Measurements from ENCODE around the gene PARN.
A peak's percentile ranks its signal among the peaks of the same experiment; 100 is the strongest.

PARN gene

DNA sequence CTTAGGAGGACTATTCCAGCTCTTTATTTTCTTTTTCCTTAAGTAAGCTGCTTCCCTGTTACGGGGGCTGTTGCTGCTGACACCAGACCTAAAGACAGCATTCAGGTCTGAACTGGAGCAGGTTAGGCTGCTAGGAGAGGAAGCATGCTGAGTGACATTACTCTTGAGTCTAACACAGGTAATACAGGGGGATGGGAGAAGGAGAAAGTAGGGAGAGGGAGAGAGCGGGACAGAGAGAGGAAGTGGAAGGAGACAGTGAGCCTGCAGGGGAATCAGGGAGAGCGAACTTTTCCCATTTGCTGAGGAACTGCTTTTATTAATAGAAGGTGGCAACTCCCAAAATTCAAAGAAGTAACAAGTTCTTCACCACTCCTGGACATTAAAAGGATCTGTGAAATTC, 130.9 kb downstream of the PARN start:
- no peak for DNase-seq (ENCODE audit: low read depth)

DNA sequence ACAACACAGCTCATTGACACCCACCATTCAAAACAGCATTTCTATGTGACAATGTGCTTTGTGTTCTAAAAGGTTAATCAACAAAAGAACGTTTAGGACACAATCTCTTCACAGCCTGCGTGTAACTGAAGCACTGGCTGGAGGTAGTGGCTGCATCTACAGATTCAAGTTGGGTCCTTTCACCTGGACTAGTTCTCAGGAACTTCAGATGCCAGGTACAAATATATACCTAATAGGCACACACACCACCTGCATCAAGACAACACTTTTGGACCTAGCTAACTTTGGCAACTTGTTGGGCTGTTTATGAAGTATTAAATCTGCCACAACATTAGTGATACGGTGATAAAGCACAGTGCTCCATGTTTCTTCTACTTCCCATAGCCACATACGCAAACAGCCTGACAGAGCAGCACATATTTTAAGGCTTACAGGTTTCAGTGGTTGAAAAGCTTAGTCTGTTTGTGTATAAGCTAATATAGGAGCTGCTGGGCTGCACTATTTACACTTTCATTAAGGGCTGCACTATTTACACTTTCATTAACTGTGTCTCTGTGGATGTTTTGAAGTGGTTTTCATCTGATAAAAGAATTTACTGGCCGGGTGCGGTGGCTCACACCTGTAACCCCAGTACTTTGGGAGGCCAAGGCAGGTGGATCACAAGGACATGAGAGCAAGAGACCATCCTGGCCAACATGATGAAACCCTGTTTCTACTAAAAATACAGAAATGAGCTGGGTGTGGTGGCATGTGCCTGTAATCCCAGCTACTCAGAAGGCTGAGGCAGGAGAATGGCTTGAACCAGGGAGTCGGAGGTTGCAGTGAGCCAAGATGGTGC, 132.6 kb downstream of the PARN start:
- DNase-seq (ENCODE audit: low read depth), result no peak

- no peak for DNase-seq (ENCODE audit: low read depth)
Observed at GRCh38 chr16:14496786-14497185, 133.3 kb downstream of the PARN start.

- no peak for DNase-seq (ENCODE audit: low read depth)
Observed at GRCh38 chr16:14496047-14496770, 133.9 kb downstream of the PARN start.

GRCh38 chr16:14495213-14496046, 134.6 kb downstream of the PARN start:
- no peak for DNase-seq (ENCODE audit: low read depth)

GRCh38 chr16:14494396-14494966, 135.6 kb downstream of the PARN start:
- no peak for DNase-seq (ENCODE audit: low read depth)

GRCh38 chr16:14493791-14494190, 136.3 kb downstream of the PARN start:
- no peak for DNase-seq (ENCODE audit: low read depth)

GRCh38 chr16:14492614-14493013, 137.4 kb downstream of the PARN start:
- DNase-seq (ENCODE audit: low read depth), result no peak

DNA sequence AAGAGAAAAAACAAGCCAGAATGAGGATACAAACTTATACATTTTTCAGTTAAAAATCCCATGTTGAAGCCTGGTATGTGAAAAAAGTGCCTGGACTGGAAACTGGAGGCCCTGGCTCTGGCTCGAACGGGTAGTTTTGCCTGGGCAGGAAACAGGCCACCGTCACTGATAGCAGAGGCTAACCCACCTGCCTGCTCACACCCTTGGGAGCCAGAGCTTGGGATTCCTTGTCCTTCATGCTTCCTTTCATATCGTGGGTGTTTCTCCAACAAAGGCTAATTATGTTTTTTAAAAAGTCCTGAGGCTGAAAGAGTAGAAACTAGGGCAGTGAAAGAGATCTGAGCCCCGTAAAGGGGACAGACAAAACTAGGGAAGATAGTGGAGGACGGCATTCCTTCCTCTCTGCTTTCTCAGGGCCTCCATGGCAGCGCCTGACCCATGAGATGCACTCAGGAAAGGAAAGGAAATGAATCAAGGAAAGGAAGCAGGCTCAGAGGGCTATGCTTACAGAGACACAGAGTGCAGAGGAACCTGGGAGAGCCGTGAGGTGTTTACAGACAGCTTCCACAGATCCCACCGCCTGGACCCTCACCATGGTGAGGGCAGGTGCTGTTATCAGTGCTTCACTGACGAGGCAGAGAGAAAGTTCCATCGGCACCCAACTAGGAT, 138.1 kb downstream of the PARN start:
- DNase-seq (ENCODE audit: low read depth), result no peak

DNA sequence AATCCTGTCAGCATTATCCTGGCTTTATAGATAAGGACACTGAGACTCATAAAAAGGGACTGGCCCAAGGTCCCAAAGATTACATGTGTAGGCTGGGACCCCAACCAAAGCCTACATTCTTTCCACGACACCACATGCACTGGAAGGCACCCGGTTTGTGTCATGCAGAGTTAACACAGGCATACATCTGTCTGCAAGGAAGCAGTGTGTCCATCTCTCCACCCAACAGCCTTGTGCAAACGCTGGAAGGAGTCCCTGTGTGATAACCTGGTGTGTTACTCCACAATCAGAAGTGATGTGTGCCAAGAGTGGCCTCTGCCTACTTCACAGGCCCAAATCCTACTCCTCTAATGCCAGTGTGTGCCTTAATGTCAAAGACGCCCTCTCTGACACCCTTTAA, 139.8 kb downstream of the PARN start:
- no peak for DNase-seq (ENCODE audit: low read depth)

DNA sequence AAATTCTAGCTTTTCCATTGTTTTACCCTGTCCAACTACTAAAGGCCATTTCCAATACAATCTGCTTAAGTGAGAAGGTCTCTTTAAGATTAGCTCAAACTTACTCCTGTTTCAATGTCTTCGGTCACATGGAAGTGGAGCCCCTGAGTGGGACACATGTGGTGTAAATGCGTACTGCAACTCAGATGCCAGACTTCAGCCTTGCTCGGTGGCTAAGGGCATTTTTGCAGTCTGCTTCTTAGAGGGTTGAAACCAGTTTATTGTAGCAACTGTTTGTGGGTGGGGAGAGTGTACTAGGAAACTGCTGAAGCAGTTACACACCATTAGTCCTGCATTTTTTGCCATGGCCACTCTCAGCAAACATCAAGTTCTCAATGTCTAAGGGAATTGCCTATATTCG, 140.6 kb downstream of the PARN start:
- DNase-seq (ENCODE audit: low read depth), result no peak

DNA sequence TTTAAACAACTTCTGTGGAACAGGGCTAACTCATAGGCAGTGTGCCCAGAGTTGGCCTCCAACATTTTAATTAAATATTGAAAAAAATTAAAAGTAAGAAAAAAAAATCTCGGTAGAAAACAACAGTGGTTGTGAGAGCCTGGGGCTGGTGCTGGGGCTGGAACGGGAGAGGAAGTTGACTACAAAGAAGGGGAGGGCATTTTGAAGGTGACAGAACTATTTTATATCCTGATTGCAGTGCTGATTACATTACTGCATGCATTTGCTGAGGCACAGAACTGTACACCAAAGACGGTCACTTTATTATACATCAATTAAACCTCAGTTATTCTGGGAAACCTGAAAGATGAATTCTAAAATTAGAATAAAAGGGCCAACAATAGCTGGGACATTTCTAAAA, 142.5 kb downstream of the PARN start:
- DNase-seq (ENCODE audit: low read depth), result no peak

DNA sequence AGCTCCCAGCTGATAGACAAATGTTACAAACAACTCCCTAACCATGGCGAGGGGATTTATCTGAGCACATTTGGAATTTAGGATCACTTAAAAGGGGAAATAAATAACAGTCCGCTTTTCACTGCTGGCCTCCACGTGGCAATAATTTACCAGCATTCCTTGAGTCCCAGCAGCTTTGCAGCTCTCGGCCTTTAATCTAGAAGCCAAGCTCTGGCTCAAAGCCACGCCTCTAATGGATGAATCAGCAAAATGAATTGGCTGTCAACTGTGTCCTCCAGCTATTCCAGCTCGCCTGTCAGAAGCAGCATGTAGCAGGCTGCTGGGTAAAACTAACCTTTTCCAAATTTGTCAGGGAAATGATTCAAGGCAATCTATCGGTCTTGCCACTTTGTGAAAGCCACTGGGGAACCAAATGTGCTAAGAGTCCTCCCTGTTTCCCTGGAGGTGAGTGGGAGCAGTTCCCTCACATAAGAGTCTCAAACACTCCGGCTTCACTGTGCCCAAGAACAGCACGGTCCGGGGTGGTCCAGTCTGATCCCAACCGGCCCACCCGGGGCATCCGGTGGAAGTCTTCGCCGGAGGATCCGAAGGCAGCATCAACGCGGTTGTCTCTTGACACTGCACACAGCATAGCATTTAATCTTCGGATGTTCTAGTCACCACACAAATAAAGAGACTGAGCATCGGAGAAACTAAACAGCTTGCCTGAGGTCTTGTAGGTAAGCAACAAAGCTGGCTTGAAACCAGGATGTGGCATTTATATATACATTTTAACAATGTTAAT, 143.3 kb downstream of the PARN start:
- DNase-seq (ENCODE audit: low read depth), result peak; percentile 91

GRCh38 chr16:14485811-14486519, 144.1 kb downstream of the PARN start:
- no peak for DNase-seq (ENCODE audit: low read depth)

- no peak for DNase-seq (ENCODE audit: low read depth)
Observed at GRCh38 chr16:14485121-14485551, 144.9 kb downstream of the PARN start.

- DNase-seq (ENCODE audit: low read depth), result no peak
Observed at GRCh38 chr16:14483819-14484385, 146.2 kb downstream of the PARN start.

- DNase-seq (ENCODE audit: low read depth), result no peak
Observed at GRCh38 chr16:14476183-14476582, 153.9 kb downstream of the PARN start.

- DNase-seq (ENCODE audit: low read depth), result no peak
Observed at GRCh38 chr16:14475370-14476139, 154.5 kb downstream of the PARN start.

GRCh38 chr16:14473488-14473887, 156.6 kb downstream of the PARN start:
- no peak for DNase-seq (ENCODE audit: low read depth)

All from GM04503 (cell line).